HS-5 (cell line): ENCODE data around the gene NPTX1.

Experiments
- DNase-seq: peaks from one replicate; pipeline ENCODE4 v3.0.0-alpha.2; 2012; ENCODE audit warnings: low read depth

Gene NPTX1

DNA sequence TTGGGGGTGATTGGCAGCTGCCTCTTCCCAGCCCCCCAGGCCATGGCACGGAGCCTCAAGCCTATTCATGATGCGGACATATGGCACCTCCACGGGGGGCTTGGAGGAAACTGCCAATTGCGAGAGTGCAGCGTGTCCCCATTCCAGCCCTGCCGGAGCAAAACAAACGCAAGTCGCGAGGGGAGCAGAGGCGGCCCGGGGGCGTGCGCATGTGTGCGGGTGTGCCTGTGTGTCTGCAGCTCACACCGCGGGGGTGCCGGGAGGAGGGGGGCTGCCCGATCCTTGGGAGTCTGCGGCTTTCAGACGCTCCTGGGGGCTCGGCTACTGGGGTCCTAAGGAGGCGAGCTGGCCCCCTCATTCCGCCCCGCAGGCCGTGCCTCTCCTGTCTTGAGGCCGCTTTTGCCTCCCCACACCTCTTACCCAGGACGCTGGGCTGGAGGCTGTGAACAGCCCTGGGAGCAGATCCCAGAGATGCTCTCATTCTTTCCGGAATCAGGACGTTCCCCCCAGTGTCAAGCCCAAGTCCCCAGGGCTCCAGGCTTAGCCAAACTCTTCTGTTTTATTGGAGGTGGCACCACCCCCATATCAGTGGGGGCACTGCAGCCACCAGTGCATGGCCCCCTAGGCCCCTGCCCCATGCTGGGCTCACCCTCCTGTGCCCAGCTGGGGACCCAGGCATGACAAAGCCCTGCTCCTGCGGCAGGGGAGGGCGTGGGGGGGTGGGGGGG is 32.3 kb downstream of the NPTX1 start:
- no peak for DNase-seq

DNA sequence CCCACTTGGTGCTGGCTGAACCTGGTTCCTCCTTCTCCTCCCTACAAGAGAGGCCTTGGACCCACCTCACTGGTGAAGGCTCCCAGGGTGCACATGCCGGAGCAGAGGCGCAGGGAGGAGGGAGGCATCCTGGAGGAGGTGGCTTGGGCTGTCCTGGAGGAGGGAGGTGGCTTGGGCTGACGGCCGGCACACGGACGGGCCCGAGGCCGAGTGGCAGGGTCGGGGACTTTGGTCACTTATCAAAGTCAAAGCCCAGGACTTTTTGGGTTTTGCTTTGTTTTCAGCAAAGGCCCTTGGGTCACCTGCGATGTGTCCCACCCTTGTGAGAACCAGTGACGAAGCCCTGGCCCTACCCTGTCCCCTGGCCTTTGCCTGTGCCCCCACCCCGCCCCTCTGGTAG is 32.9 kb downstream of the NPTX1 start:
- no peak for DNase-seq

DNA sequence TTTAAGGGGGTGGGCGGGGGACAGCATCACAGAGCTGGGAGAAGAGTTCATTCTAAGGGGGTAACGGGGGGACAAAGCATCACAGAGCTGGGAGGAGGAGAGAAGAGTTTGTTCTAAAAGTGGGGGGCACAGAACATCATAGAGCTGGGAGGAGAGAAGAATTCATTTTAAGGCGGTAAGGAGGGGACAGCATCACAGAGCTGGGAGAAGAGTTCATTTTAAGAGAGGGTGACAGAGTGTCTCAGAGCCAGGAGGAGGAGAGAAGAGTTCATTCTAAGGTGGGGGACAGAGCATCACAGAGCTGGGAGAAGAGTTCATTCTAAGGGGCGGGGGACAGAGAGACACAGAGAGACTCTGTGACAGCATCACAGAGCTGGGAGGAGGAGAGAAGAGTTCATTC is 33.6 kb downstream of the NPTX1 start:
- no peak for DNase-seq

DNA sequence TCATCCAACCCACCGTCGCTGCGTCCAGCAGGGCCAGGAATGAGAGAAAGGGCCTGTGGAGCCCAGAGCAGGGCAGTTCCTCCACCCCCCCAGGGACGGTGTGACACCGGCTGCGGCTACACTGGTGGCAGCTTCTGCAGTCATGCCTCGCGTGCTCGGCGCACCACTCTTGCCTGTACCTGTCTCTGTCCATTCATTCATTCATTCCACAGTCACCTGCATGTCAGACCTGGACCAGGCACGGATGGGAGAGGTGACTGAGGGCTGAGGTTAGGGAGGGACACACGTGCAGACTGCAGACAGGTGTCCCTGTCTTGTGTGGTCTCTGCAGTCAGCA is 34.1 kb downstream of the NPTX1 start:
- DNase-seq = no peak

DNA sequence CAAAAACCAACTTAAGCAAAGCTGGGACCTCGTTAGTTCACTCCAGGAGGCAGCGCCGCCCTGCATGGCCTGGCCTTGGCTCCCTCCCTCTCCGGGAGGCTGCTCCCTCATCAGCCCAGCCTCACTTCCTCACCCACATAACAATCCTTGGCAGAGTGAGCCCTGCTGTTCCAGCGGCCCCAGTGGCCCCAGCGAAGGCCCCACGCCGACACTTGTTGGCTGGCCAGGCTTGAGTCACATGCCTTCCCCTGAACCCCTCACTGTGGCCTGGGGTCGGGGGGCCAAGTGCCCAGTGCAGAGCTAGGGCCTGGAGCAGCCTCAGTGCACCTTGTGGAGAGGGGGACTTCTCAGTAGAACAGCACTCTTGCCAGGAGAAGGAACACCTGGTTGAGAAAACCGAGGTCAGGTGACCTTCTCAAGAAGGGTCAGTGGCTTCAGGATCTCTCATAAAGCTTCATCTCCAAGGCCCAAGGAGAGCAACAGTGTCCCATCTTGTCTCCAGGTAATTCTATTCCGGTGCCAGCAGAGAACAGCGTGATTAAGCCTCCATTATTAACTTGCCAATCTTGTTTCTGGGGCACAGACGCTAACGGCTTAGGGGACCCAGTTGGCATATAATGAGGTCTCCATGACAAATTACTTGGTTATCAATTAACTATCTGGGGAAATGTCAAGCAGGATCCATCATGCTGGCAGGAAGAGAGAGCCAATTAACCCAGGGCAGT is 34.6 kb downstream of the NPTX1 start:
- DNase-seq = no peak

DNA sequence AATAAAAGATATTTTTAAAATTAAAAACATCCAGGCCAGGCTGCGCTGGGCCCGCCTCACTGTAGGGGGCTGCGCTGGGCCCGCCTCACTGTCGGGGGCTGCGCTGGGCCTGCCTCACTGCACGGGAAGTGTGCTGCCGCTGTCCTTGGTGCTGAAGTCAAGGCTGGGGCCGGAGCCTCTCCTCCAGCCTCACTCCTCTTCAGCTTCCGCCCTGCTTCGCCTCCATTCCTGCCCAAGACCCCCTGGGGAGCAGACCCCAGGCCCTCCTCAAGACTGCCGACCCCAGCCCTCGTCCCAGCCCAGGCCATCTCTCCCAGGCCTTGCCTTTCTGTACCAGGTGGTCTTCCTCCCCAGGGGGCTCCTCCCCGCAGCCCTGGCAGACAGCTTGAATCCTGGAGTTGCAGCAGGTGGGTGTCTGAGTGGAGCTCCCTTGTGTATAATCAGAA is 35.3 kb downstream of the NPTX1 start:
- no peak for DNase-seq

DNA sequence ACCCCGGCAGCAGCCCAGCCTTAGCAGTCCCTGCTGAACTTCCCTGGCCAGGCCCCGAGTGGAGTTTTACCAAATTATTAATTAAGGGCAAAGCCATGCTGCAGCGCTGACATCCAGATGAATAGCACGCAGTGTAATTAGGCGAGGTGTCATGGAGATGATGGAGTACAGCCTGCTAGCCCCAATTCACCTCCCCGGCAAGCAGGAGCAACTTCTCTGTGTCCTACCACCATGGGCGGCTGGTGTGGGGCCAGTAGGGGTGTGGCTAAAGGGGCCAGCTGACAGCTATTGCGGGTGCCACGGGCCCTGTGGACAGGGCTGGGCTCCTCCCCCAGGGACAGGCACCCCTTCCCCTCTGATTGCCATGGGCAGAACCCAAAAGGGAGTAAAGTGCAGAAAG is 36.9 kb downstream of the NPTX1 start:
- DNase-seq = no peak

DNA sequence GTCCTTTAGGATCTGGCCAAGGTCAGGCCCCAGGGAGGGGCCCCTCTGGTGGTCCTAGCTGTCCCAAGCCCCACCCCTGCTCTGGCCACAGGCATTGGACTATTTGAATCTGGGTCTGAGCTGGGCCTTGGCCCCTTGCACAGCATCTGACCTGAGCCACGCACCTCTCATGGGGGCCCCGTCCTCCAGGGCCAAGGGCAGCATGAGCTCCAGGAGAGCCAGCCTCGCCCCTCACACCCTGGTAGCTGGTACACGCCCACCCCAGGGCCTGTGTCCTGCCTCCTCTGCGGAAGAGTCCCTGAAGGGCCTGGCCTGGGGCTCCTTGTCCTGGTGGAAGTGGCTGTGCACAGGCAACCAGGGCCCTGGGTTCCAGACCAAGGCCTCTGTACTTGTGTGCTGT is 37.6 kb downstream of the NPTX1 start:
- DNase-seq = no peak

DNA sequence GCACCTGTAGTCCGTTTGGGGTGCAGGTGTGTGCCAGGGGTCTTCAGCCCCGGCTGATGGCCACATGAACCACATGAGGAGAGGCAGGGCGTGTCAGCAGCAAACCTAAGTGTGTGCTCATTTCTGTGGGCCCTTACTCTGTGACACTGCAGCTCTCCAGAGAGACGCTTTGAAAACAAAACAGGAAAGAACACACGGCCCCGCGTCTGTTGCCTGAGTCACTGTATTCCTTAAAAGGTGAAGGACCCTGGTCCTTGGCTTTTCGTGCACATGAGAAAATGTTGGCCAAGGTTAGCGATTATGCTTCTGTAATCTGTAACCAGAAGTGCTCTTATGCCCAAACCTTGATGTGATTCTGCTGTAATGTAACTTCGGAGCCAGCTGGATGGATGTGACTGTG is 38.9 kb downstream of the NPTX1 start:
- no peak for DNase-seq

DNA sequence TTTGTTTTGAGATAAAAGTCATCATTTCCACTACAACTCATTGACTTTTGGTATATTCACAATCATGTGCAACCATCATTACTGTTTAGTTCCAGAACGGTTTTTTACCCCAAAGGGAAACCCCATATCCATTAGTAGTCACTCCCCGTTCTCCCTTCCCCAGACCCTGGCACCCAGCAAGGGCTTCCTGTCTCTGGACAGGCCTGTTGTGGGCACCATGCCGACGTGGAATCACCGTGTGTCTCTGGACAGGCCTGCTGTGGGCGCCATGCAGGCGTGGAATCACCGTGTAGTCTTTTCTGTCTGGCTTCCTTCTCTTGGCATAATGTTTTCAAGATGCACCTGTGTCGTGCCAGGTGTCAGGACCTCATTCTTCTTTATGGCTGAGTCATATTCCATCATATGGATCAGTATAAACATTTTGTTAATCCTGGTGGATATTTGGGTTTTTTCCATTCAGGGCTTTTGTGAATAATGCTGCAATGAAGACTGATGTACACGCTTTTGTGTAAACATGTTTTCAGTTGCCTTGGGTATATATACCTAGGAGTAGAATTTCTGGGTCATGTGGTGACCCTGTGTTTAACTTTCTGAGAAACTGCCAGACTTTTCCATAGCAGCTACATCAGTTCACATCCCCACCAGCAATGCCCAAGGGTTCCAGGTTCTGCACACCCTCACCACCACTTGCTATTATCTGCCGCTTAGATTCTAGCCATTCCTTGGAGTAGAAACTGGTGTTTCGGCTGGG is 42.3 kb downstream of the NPTX1 start:
- no peak for DNase-seq

DNA sequence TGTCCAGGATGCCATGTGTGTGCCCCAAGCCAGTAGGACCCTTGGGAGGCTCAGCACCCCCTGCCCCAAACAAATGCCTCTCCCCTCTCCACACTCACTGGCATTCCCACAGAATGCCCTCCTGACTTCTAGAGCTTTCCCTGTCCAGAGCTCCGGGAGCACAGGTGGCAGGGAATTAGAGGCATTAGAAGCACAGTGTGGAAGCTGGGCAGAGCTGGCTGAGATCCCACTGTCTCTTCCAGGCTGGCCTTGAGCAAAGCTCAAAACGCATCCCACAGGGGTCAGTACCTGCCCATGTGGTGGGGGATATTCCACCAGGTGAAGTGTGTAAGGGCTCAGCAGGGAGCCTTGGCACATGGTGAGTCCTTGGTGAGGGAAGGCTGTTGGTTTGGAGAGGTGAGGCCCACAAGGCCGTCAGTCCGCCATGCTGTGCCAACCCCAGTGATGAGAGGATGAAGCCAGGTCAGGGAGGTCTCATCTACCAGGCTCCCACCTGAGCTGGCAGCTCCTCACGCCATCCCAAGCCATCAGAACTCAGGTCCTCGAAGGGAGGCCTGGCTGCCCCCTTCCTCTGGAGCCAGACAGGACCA is 43.4 kb downstream of the NPTX1 start:
- DNase-seq = no peak

DNA sequence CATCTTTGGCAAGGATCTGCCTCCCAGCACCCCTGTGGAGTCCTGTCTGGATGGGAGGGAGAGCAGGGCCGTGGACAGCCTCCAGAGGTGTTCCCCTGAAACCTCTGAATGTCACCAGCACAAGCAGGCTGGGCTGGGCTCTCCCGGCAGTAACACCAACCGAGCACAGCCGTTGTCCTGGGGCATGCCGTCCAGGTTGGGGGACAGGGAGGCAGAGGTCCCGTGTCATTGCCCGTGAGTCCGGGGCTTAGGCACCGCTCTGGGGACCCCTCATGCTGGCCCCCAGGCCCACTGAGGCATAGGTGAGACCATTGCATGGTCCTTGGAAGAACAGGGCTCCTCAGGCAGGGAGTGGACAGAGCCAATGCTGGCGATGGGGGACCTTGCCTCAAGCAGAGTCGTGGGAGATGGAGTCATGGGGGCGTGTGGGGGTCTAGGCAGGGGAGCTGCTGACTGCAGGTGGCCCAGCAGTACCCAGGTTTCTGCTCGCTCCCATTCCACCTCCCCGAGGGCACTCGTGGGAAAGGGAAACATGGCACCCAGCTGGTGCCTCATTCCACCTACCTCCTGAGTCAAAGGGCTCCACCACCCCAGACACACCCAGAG is 44.0 kb downstream of the NPTX1 start:
- no peak for DNase-seq

DNA sequence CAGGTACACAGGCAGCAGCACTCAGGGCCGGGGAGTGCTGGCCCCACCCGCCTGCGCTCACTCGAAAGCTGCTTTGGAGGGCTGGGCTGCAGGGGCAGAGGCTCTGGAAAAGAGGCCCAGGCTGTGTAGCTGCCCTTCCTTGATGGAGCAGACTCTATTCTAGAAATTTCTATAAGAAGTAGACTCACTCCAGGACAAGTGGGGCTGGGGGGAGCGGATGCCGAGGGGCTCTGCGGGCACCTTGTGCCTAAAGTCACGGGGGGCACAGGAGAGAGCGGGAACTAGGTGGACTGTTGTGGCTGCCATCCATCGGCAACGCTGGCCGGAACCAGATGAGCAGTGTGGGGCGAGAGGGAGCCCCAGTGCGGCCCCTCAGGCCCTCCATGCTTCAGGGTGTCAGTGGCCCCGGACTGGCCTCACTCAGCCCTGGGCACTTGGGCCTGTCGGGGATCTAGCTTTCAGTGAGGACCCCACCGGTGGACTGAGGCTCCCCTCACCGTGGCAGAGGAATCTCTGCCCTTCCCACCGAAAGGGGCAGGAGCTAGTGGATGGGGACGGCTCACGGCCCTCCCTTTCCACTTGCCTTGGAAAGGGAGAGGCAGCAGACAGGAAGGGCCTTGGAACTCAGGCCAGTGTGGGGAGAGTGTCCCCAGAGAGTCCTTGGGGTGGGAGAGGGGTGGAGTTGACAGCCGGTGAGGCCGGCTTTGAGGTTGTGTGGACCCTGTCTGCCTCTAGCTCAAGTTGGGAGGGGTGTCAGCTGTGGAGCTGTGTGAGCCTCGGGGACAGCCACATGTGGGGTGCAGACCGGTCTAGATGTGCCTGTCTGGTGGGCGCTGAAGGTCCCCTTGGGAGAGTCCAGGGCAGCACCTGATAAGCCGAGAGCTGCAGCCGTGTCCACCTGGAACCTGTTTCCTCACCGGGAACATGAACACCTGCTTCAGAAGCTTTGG is 44.9 kb downstream of the NPTX1 start:
- no peak for DNase-seq

DNA sequence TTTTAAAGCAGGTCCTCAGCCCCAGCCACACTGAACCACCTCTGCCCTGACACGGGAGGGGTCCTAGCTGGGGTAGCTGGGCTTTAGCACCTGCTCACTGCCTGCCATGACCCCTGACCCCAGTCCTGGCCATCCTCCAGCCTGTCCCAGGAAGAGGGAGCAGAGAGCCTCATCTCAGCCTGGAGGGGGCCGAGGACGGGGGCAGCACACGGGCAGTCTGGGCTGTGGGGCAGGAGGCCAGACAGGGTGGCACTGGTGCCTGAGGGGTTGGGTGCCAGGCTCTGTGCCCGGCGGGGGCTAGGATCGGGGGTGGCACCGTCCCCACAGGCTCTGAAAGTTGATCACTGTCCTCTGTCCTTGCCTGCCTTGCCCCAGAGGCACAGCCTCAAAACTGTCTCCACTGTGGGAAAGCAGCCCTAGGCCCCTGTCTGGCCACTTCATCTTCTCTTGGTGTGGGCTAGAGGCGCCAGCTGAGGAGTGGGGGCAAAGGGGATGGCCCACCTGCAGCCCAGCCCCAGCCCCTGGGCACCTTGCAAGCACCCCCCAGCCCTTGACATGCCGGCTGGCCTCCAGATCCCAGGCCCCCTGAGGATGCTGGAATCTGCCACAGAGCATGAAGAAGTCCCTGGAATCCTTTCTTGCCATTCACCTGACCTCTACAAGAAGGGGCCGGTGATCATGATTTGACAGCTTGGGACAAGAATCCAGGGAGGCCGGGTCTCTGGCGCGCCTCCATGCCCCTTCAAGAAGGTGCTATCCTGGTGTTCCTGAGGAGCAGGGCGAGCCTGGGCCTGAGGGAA is 45.8 kb downstream of the NPTX1 start:
- DNase-seq = no peak

DNA sequence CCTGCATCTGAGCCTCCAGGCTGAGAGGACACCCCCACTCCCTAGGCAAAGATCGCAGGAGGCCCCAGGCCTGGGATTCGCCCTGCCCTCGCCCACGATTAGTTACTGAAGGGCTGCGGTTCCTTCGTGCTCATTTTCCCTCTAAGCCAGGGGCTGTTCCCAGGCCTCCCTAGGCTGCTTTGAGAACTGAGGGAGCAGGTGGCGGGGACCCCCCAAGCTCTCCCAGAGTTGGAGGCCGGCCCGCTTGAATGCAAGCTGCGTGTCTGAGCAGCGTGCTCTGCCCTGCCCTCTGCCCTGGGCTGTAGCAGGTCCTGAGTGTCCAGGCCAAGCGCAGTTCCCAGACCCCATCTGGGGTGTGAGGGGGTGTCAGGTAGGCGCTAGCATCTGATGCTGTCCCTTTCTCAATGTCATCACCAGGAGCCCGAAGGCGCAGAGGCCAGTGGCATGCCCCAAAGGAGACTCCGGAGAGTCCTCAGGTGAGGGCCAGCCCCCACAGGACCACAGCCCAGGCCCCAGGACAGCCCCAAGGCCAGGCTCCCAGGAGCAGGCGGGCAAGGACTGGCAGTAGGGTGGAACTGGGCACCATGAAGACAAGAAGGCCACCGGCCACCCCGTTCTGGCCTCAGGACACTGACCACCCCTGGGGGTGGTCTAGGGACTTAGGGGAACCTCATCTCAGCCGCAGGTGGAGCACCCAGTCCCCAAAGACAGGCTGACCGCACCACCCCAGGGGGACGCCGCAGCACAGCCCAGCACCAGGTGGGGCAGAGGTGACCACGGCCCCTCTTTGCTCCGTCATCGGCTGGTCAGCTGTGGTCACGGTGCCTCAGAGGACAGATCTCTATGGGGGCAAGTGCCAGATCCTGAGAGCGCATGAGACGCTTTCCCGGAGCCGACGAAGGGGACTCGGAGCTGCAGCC is 46.8 kb downstream of the NPTX1 start:
- no peak for DNase-seq

DNA sequence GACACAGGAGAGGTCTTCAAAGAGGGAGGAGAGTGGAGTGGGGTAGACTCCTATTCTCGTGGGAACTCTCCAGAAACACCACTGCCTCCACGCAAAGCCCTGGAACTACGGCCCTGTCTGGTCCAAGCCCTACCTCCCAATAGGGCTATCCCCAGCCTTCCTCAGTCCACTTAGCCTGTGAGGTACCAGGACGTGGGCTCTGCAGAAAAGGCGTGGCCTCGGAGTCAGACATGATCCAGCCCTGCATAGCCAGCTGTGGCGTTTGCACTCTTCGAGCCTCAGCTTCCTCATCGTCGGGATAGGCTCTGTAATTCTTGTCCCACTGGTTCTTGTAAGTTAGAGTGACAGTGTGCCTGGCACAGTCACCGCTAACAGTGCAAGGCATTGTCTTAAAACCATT is 47.6 kb downstream of the NPTX1 start:
- no peak for DNase-seq

DNA sequence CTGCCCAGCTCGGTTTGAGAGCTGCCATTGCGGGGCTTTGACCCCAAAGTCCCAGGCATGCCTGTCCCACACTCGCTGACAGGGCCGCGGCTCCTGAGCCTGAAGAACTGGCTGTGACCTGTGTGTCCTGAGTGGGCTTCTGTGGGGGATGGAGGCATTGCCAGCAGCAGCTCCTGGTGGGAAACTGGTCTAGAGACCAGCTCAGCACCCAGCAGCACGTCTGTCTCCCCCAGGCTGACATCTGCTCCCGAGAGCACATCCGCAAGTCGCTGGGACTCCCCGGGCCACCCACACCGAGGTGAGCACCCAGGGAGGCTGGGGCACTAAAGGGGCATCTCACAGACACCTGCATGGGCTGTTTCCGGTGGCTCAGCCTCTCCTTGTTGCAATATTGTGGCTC is 48.0 kb downstream of the NPTX1 start:
- no peak for DNase-seq

DNA sequence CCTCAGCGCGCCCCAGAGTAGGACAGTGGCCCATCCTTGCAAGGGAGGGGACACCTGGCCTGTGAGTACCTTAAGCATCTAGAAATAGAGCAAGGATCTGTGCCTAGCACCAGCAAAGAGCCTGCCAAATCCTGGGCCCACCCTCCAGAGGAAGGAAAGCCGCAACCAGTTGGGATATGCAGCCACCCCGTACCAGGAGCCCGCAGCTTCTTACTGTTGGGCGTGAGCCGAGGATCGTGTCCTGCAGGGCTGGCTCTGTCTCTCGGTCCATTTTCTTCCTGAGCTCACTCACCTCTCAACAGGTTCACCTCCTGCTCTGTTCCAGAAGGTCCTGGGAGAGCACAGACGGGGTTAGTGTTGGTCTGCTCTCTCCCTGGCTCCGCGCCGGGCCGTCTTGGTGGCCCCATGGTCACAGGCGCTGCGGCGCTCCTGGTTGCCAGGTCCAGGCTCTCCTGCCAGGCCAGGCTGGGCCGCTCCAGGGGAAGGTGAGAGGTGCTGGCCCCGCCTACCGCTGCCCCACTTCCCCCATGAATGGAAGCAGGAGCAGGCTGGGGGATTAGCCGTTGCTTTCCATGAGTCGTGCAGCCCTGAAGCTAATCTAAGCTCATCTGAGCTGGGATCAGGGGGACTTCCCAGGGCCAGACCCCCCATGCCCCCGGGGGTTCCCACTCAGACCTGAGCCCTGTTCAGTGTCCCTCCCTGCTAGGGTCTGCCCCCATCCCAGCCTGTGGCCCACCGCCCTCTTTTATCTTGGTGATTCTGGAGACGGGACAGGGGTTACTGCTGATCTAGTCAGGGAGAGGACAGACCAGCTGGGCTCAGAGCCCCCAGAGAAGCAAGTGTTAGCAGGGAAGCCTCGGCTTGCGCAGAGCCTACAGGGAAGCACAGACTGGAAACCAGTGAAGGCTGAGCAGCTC is 48.8 kb downstream of the NPTX1 start:
- DNase-seq = no peak
